ENCODE data around the gene ZNF799. TPM values are rescaled to one million over a fixed set of nuclear protein-coding genes. Genes with fewer than 3 reads are reported as not detected.
"Not testable (repeated sequence)": the region's sequence is repeated elsewhere in the genome, so short reads cannot be mapped to it uniquely, and the experiment has no call there.

The ZNF799 gene
- total RNA-seq, 1 donor from 2014 or later, result 4.9 TPM

- Mint-ChIP-seq H3K27me3 (ENCODE audit: unreplicated experiment) (peaks cover 8% of the 10 kb centered on the region), H3K27ac (ENCODE audit: unreplicated experiment) (peak overlapping the region; percentile 72), H3K4me3 (ENCODE audit: unreplicated experiment) (peak overlapping the region; percentile 92), H3K4me1 (ENCODE audit: unreplicated experiment) (peaks cover 10% of the 10 kb centered on the region), H3K36me3 (ENCODE audit: low read depth, unreplicated experiment) (peaks cover 37% of the 10 kb centered on the region), H3K9me3 (ENCODE audit: unreplicated experiment) (peaks cover 21% of the 10 kb centered on the region)
- TF ChIP-seq, protein P1, sequence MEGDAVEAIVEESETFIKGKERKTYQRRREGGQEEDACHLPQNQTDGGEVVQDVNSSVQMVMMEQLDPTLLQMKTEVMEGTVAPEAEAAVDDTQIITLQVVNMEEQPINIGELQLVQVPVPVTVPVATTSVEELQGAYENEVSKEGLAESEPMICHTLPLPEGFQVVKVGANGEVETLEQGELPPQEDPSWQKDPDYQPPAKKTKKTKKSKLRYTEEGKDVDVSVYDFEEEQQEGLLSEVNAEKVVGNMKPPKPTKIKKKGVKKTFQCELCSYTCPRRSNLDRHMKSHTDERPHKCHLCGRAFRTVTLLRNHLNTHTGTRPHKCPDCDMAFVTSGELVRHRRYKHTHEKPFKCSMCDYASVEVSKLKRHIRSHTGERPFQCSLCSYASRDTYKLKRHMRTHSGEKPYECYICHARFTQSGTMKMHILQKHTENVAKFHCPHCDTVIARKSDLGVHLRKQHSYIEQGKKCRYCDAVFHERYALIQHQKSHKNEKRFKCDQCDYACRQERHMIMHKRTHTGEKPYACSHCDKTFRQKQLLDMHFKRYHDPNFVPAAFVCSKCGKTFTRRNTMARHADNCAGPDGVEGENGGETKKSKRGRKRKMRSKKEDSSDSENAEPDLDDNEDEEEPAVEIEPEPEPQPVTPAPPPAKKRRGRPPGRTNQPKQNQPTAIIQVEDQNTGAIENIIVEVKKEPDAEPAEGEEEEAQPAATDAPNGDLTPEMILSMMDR (IDR thresholded peaks at IDR 0.05; ENCODE audit: unreplicated experiment), result no peak
- DNase-seq (ENCODE audit: low spot score), result no peak
Observed at GRCh38 chr19:12364391-12365235, 36.5 kb downstream of the ZNF799 start.

GRCh38 chr19:12362236-12362635 is 38.8 kb downstream of the ZNF799 start:
- Mint-ChIP-seq H3K27me3 (ENCODE audit: unreplicated experiment) (peaks cover 10% of the 10 kb centered on the region), H3K9me3 (ENCODE audit: unreplicated experiment) (peaks cover 31% of the 10 kb centered on the region), H3K36me3 (ENCODE audit: low read depth, unreplicated experiment) (peaks cover 42% of the 10 kb centered on the region)
- not testable (repeated sequence) for DNase-seq (ENCODE audit: low spot score); H3K4me1 Mint-ChIP-seq (ENCODE audit: unreplicated experiment); H3K4me3 Mint-ChIP-seq (ENCODE audit: unreplicated experiment); H3K27ac Mint-ChIP-seq (ENCODE audit: unreplicated experiment)

GRCh38 chr19:12353375-12353774 is 47.7 kb downstream of the ZNF799 start:
- Mint-ChIP-seq H3K36me3 (ENCODE audit: low read depth, unreplicated experiment) (peaks cover 67% of the 10 kb centered on the region), H3K27ac (ENCODE audit: unreplicated experiment) (no peak overlapping the region), H3K4me3 (ENCODE audit: unreplicated experiment) (peak overlapping the region; percentile 47), H3K27me3 (ENCODE audit: unreplicated experiment) (no peaks in the 10 kb centered on the region), H3K9me3 (ENCODE audit: unreplicated experiment) (peaks cover 64% of the 10 kb centered on the region), H3K4me1 (ENCODE audit: unreplicated experiment) (no peaks in the 10 kb centered on the region)
- TF ChIP-seq, protein P1 (IDR thresholded peaks at IDR 0.05; ENCODE audit: unreplicated experiment), result no peak
- DNase-seq (ENCODE audit: low spot score), result no peak

DNA sequence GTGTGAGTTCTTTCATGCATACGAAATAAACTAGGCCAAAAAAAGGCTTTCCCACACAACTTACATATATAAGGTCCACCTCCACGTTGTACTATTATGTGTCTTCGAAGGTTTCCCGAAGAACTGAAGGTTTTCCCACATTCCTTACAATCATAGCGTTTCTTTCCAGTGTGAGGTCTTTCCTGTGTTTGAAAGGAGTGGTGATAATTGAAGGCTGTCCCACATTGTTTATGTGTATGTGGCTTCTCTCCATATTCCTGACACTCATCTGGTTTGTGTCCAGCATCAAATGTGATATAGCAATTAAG is 50.2 kb downstream of the ZNF799 start:
- Mint-ChIP-seq H3K27ac (ENCODE audit: unreplicated experiment) (no peak overlapping the region), H3K36me3 (ENCODE audit: low read depth, unreplicated experiment) (peaks cover 72% of the 10 kb centered on the region), H3K27me3 (ENCODE audit: unreplicated experiment) (no peaks in the 10 kb centered on the region), H3K4me3 (ENCODE audit: unreplicated experiment) (peak overlapping the region; percentile 62), H3K9me3 (ENCODE audit: unreplicated experiment) (peaks cover 66% of the 10 kb centered on the region), H3K4me1 (ENCODE audit: unreplicated experiment) (no peaks in the 10 kb centered on the region)
- DNase-seq (ENCODE audit: low spot score), result no peak
- TF ChIP-seq, protein P1 (IDR thresholded peaks at IDR 0.05; ENCODE audit: unreplicated experiment), result no peak

GRCh38 chr19:12350185-12350889 is 50.7 kb downstream of the ZNF799 start:
- Mint-ChIP-seq H3K36me3 (ENCODE audit: low read depth, unreplicated experiment) (peaks cover 72% of the 10 kb centered on the region), H3K27ac (ENCODE audit: unreplicated experiment) (no peak overlapping the region), H3K4me1 (ENCODE audit: unreplicated experiment) (no peaks in the 10 kb centered on the region), H3K27me3 (ENCODE audit: unreplicated experiment) (no peaks in the 10 kb centered on the region), H3K9me3 (ENCODE audit: unreplicated experiment) (peaks cover 66% of the 10 kb centered on the region), H3K4me3 (ENCODE audit: unreplicated experiment) (peak overlapping the region; percentile 83)
- TF ChIP-seq, protein P1 (IDR thresholded peaks at IDR 0.05; ENCODE audit: unreplicated experiment), result no peak
- no peak for DNase-seq (ENCODE audit: low spot score)

All from endothelial cell (in vitro differentiated cells).